ENCODE data around the gene DCTN5.
A peak's percentile ranks its signal among the peaks of the same experiment; 100 is the strongest.

Gene DCTN5

DNA sequence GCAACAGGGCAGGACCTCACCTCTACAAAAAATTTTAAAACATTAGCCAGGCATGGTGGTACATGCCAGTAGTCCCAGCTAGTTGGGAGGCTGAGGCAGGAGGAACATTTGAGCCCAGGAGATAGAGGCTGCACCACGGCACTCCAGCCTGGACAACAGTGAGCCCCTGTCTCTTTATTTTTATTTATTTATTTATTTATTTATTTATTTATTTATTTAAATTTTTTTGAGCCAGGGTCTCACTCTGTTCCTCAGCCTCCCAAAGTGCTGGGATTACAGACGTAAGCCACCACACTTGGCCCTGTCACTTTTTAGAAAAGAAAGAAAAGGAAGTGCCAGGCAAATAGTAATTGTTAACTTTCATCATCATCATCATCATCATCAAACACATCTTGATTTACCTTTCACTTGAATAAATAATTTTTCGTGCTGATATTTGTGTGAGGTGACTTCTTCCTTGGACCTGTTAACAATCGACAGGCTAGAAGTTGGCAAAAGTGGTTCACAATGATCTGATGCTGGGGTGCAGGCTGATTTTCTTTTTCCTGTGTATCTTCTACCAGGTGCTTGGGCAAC, 6.7 kb upstream of the DCTN5 start:
- H3K9me2 ChIP-seq (replicated peaks; ENCODE audit: insufficient read depth, low read length), result no peaks in the 10 kb centered on the region
- no peaks in the 10 kb centered on the region for H3K9me3 ChIP-seq (ENCODE audit: insufficient read depth, low read length)
- H2AFZ ChIP-seq (ENCODE audit: low read depth, low read length, severe bottlenecking), result no peak overlapping the region
- peaks cover 11% of the 10 kb centered on the region; the same call in 1 of the 2 replicates for H3K36me3 ChIP-seq (ENCODE audit: low read length)
- no peak overlapping the region for H3K27ac ChIP-seq (ENCODE audit: low read depth, low read length)
- H3K79me2 ChIP-seq (ENCODE audit: insufficient read depth, low read length), result peaks cover 29% of the 10 kb centered on the region
- no peak overlapping the region for H3K9ac ChIP-seq (ENCODE audit: low read length)
- H3K27me3 ChIP-seq (ENCODE audit: low read length), result no peaks in the 10 kb centered on the region
- no peaks in the 10 kb centered on the region for H4K20me1 ChIP-seq (ENCODE audit: low read depth, low read length)
- no peaks in the 10 kb centered on the region for H3F3A ChIP-seq (ENCODE audit: insufficient read depth)
- H3K4me2 ChIP-seq (ENCODE audit: low read depth, low read length, poor library complexity, severe bottlenecking), result no peak overlapping the region
- TF ChIP-seq, protein P1, sequence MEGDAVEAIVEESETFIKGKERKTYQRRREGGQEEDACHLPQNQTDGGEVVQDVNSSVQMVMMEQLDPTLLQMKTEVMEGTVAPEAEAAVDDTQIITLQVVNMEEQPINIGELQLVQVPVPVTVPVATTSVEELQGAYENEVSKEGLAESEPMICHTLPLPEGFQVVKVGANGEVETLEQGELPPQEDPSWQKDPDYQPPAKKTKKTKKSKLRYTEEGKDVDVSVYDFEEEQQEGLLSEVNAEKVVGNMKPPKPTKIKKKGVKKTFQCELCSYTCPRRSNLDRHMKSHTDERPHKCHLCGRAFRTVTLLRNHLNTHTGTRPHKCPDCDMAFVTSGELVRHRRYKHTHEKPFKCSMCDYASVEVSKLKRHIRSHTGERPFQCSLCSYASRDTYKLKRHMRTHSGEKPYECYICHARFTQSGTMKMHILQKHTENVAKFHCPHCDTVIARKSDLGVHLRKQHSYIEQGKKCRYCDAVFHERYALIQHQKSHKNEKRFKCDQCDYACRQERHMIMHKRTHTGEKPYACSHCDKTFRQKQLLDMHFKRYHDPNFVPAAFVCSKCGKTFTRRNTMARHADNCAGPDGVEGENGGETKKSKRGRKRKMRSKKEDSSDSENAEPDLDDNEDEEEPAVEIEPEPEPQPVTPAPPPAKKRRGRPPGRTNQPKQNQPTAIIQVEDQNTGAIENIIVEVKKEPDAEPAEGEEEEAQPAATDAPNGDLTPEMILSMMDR (IDR thresholded peaks at IDR 0.05; ENCODE audit: insufficient read depth, low read length, poor library complexity, severe bottlenecking), result no peak
- no peak for TF ChIP-seq EZH2phosphoT487 (conservative IDR thresholded peaks at IDR 0.05; ENCODE audit: low read length)
- H3K4me3 ChIP-seq (ENCODE audit: insufficient read depth, low read length, poor library complexity, severe bottlenecking), result no peak overlapping the region

GRCh38 chr16:23635958-23636357, 5.3 kb upstream of the DCTN5 start:
- Histone ChIP-seq H3K4me3 (ENCODE audit: insufficient read depth, low read length, poor library complexity, severe bottlenecking) (no peak overlapping the region), H3K27ac (ENCODE audit: low read depth, low read length) (no peak overlapping the region), H2AFZ (ENCODE audit: low read depth, low read length, severe bottlenecking) (no peak overlapping the region), H4K20me1 (ENCODE audit: low read depth, low read length) (no peaks in the 10 kb centered on the region), H3K36me3 (ENCODE audit: low read length) (peaks cover 10% of the 10 kb centered on the region; the same call in 1 of the 2 replicates), H3K9me3 (ENCODE audit: insufficient read depth, low read length) (no peaks in the 10 kb centered on the region), H3F3A (ENCODE audit: insufficient read depth) (no peaks in the 10 kb centered on the region), H3K4me2 (ENCODE audit: low read depth, low read length, poor library complexity, severe bottlenecking) (no peak overlapping the region), H3K27me3 (ENCODE audit: low read length) (no peaks in the 10 kb centered on the region), H3K9ac (ENCODE audit: low read length) (no peak overlapping the region), H3K79me2 (ENCODE audit: insufficient read depth, low read length) (peaks cover 43% of the 10 kb centered on the region), H3K9me2 (replicated peaks; ENCODE audit: insufficient read depth, low read length) (no peaks in the 10 kb centered on the region)
- TF ChIP-seq, protein P1 (IDR thresholded peaks at IDR 0.05; ENCODE audit: insufficient read depth, low read length, poor library complexity, severe bottlenecking), result no peak
- TF ChIP-seq EZH2phosphoT487 (conservative IDR thresholded peaks at IDR 0.05; ENCODE audit: low read length), result no peak

- Histone ChIP-seq H3K27ac (ENCODE audit: low read depth, low read length) (peak overlapping the region; percentile 47), H3K27me3 (ENCODE audit: low read length) (no peaks in the 10 kb centered on the region), H3K4me3 (ENCODE audit: insufficient read depth, low read length, poor library complexity, severe bottlenecking) (peak overlapping the region; percentile 100), H3K4me2 (ENCODE audit: low read depth, low read length, poor library complexity, severe bottlenecking) (peak overlapping the region; percentile 69), H3K9me2 (replicated peaks; ENCODE audit: insufficient read depth, low read length) (no peaks in the 10 kb centered on the region), H3K79me2 (ENCODE audit: insufficient read depth, low read length) (peaks cover 60% of the 10 kb centered on the region), H3F3A (ENCODE audit: insufficient read depth) (peaks cover 9% of the 10 kb centered on the region; the same call in 1 of the 2 replicates), H3K9me3 (ENCODE audit: insufficient read depth, low read length) (no peaks in the 10 kb centered on the region), H3K36me3 (ENCODE audit: low read length) (peaks cover 11% of the 10 kb centered on the region; the same call in 1 of the 2 replicates), H2AFZ (ENCODE audit: low read depth, low read length, severe bottlenecking) (peak overlapping the region; percentile 11), H3K9ac (ENCODE audit: low read length) (peak overlapping the region; percentile 99), H4K20me1 (ENCODE audit: low read depth, low read length) (no peaks in the 10 kb centered on the region)
- TF ChIP-seq, protein P1 (IDR thresholded peaks at IDR 0.05; ENCODE audit: insufficient read depth, low read length, poor library complexity, severe bottlenecking), result no peak
- TF ChIP-seq EZH2phosphoT487 (conservative IDR thresholded peaks at IDR 0.05; ENCODE audit: low read length), result no peak
Observed at GRCh38 chr16:23640615-23640930, 693 bp upstream of the DCTN5 start.
